ENCODE data around the gene GRIA3.

GRCh38 chrX:123336666-123337065, 152.6 kb downstream of the GRIA3 start:
- no peak for TF ChIP-seq CTCF (IDR thresholded peaks at IDR 0.05)
- no peak for TF ChIP-seq POLR2A (IDR thresholded peaks at IDR 0.05; ENCODE audit: low read depth)
- no peak for TF ChIP-seq POLR2AphosphoS5 (IDR thresholded peaks at IDR 0.05)

Data from esophagus muscularis mucosa (tissue), 3 donors.